IPS-18c (cell line): Measurements from ENCODE around the gene SMURF2.
"Not testable (repeated sequence)": the region's sequence is repeated elsewhere in the genome, so short reads cannot be mapped to it uniquely, and the experiment has no call there.

Source experiments
- H3K4me3 ChIP-seq: 2 replicates; pipeline ENCODE4 v1.7.0; 2013; ENCODE audit warnings: low read depth, mild to moderate bottlenecking, low read length, moderate library complexity; ENCODE audit not compliant: insufficient read depth
- H3K9me3 ChIP-seq: one replicate; pipeline ENCODE4 v1.6.1; 2013; ENCODE audit warnings: mild to moderate bottlenecking, low read length, moderate library complexity; ENCODE audit not compliant: control insufficient read depth, insufficient read depth

SMURF2 gene

GRCh38 chr17:64615028-64615677 is 47.0 kb downstream of the SMURF2 start:
- Histone ChIP-seq H3K4me3 (no peak overlapping the region), H3K9me3 (no peaks in the 10 kb centered on the region)

- H3K4me3 ChIP-seq = no peak overlapping the region
- H3K9me3 ChIP-seq = no peaks in the 10 kb centered on the region
Measured at GRCh38 chr17:64614266-64615027, 47.7 kb downstream of the SMURF2 start.

- H3K4me3 ChIP-seq = no peak overlapping the region
- no peaks in the 10 kb centered on the region for H3K9me3 ChIP-seq
Measured at GRCh38 chr17:64611369-64611768, 50.7 kb downstream of the SMURF2 start.

GRCh38 chr17:64610244-64610643 is 51.9 kb downstream of the SMURF2 start:
- not testable (repeated sequence) for H3K9me3 ChIP-seq, H3K4me3 ChIP-seq

GRCh38 chr17:64608571-64608981 is 53.5 kb downstream of the SMURF2 start:
- Histone ChIP-seq H3K4me3 (no peak overlapping the region), H3K9me3 (no peaks in the 10 kb centered on the region)

GRCh38 chr17:64607862-64608565 is 54.1 kb downstream of the SMURF2 start:
- H3K4me3 ChIP-seq = no peak overlapping the region
- no peaks in the 10 kb centered on the region for H3K9me3 ChIP-seq

GRCh38 chr17:64604532-64604931 is 57.6 kb downstream of the SMURF2 start:
- not testable (repeated sequence) for H3K4me3 ChIP-seq, H3K9me3 ChIP-seq

GRCh38 chr17:64603987-64604386 is 58.1 kb downstream of the SMURF2 start:
- Histone ChIP-seq H3K9me3 (no peaks in the 10 kb centered on the region), H3K4me3 (no peak overlapping the region)

- no peak overlapping the region for H3K4me3 ChIP-seq
Measured at GRCh38 chr17:64599827-64600226, 62.3 kb downstream of the SMURF2 start.

GRCh38 chr17:64599187-64599676 is 62.9 kb downstream of the SMURF2 start:
- H3K4me3 ChIP-seq = no peak overlapping the region
- H3K9me3 ChIP-seq = no peaks in the 10 kb centered on the region

More at GRCh38 chr17:64599827-64600226, 62.3 kb downstream of the SMURF2 start:
- no peaks in the 10 kb centered on the region for H3K9me3 ChIP-seq

- no peaks in the 10 kb centered on the region for H3K9me3 ChIP-seq
- H3K4me3 ChIP-seq = no peak overlapping the region
Measured at GRCh38 chr17:64598672-64599071, 63.4 kb downstream of the SMURF2 start.

GRCh38 chr17:64596988-64597387 is 65.1 kb downstream of the SMURF2 start:
- no peak overlapping the region for H3K4me3 ChIP-seq

GRCh38 chr17:64596439-64596838 is 65.7 kb downstream of the SMURF2 start:
- no peak overlapping the region for H3K4me3 ChIP-seq
- no peaks in the 10 kb centered on the region for H3K9me3 ChIP-seq

More at GRCh38 chr17:64596988-64597387, 65.1 kb downstream of the SMURF2 start:
- no peaks in the 10 kb centered on the region for H3K9me3 ChIP-seq

- Histone ChIP-seq H3K9me3 (no peaks in the 10 kb centered on the region), H3K4me3 (no peak overlapping the region)
Measured at GRCh38 chr17:64591944-64592343, 70.2 kb downstream of the SMURF2 start.

- H3K4me3 ChIP-seq = no peak overlapping the region
Measured at GRCh38 chr17:64585146-64585545, 77.0 kb downstream of the SMURF2 start.

GRCh38 chr17:64583038-64583437 is 79.1 kb downstream of the SMURF2 start:
- Histone ChIP-seq H3K4me3 (no peak overlapping the region), H3K9me3 (no peaks in the 10 kb centered on the region)

More at GRCh38 chr17:64585146-64585545, 77.0 kb downstream of the SMURF2 start:
- H3K9me3 ChIP-seq = no peaks in the 10 kb centered on the region

- no peak overlapping the region for H3K4me3 ChIP-seq
- no peaks in the 10 kb centered on the region for H3K9me3 ChIP-seq
Measured at GRCh38 chr17:64580384-64581315, 81.5 kb downstream of the SMURF2 start.
